K562 (cell line): ENCODE measurements around the gene CACNA2D3. TPM values are rescaled to one million over a fixed set of nuclear protein-coding genes. Genes with fewer than 3 reads are reported as not detected.

ENCODE experiments used
- ATAC-seq: fragments of 200-7000 bp; cut with Tn5 transposase; 3 replicates; pipeline ENCODE4 v1.9.1; 2020; ENCODE audit warnings: moderate library complexity
- BruUV-seq: library from RNA; stranded (reverse); fragments of 400-500 nt; replicated peaks from 2 replicates; lab custom pipeline; 2021; lab: Mats Ljungman, UMichigan
- CTCF ChIA-PET: fragments of 300-600 bp; formaldehyde crosslinking; extraction: SDS; loops from one replicate; lab custom pipeline; 2021; ENCODE audit warnings: low intra/inter-chr PET ratio; lab: Yijun Ruan, JAX
- POLR2A ChIA-PET: fragments of 300-600, 350-650 bp; sonication (Branson Sonifier 250); formaldehyde crosslinking; extraction: SDS; loops from one replicate; lab custom pipeline; 2021; ENCODE audit warnings: antibody characterized with exemption, inconsistent platforms; lab: Yijun Ruan, JAX
- DNase-seq, 4 experiments: peaks; one replicate each; pipeline versions ENCODE4 v3.0.0 to v3.0.0-alpha.2; 2011 to 2018; ENCODE audit warnings: low spot score in 3 of 4, mixed read lengths in 3 of 4; ENCODE audit errors: extremely low read depth in 1 of 4
- FAIRE-seq: peaks from 2 replicates; lab custom pipeline; 2011; peaks lifted over from hg19 to GRCh38; lab: Jason Lieb, UNC
- H2AFZ ChIP-seq: 2 replicates; pipeline ENCODE4 v1.6.0; 2011; ENCODE audit warnings: low read depth, low read length, control low read depth, inconsistent platforms
- H3K27ac ChIP-seq: fragments of 200-600 bp; 3 replicates; pipeline ENCODE4 v1.8.0; 2011; ENCODE audit warnings: low read depth, mild to moderate bottlenecking, control low read depth, inconsistent platforms, low read length, moderate library complexity, mixed read lengths; ENCODE audit errors: extremely low read depth
- H3K27me3 ChIP-seq, 2 experiments: fragments of 300-600 bp in 1 of 2; 2 replicates in 1 of 2; 3 replicates in 1 of 2; pipeline versions ENCODE4 v1.6.0 to v1.8.0; 2011; ENCODE audit warnings: inconsistent platforms in 2 of 2, low read length in 2 of 2, mild to moderate bottlenecking in 1 of 2, mixed read lengths in 1 of 2, moderate library complexity in 1 of 2; ENCODE audit not compliant: control insufficient read depth in 2 of 2, insufficient read depth in 2 of 2
- H3K36me3 ChIP-seq: fragments of 300-600 bp; 3 replicates; pipeline ENCODE4 v1.8.0; 2011; ENCODE audit warnings: mild to moderate bottlenecking, low read length, inconsistent platforms; ENCODE audit not compliant: control insufficient read depth, insufficient read depth
- H3K4me1 ChIP-seq, 2 experiments: fragments of 200-600 bp in 1 of 2; replicated peaks in 1 of 2; 2 replicates in 1 of 2; 3 replicates in 1 of 2; pipeline versions ENCODE4 v1.5.1 to v1.8.0; 2011; ENCODE audit warnings: inconsistent platforms in 2 of 2, low read length in 2 of 2, mild to moderate bottlenecking in 1 of 2, mixed read lengths in 1 of 2, moderate library complexity in 1 of 2; ENCODE audit not compliant: control insufficient read depth in 2 of 2, insufficient read depth in 2 of 2
- H3K4me2 ChIP-seq: 2 replicates; pipeline ENCODE4 v1.6.1; 2011; ENCODE audit warnings: low read length, control low read depth, inconsistent platforms, mixed read lengths; ENCODE audit not compliant: insufficient read depth
- H3K4me3 ChIP-seq: fragments of 200-600 bp; sonication (generic), shearing (Covaris generic); 2 replicates; pipeline ENCODE4 v1.5.1; 2016; ENCODE audit warnings: control low read depth, inconsistent platforms
- H3K79me2 ChIP-seq: fragments of 200-600 bp; 3 replicates; pipeline ENCODE4 v1.8.0; 2011; ENCODE audit warnings: low read length, inconsistent platforms; ENCODE audit not compliant: control insufficient read depth, insufficient read depth
- H3K9ac ChIP-seq, 2 experiments: 2 replicates each; pipeline versions ENCODE4 v1.6.0 to v1.6.1; 2011; ENCODE audit warnings: low read depth in 2 of 2, low read length in 2 of 2, control low read depth in 1 of 2, inconsistent platforms in 1 of 2, mild to moderate bottlenecking in 1 of 2, mixed read lengths in 1 of 2; ENCODE audit not compliant: insufficient read depth in 1 of 2
- H3K9me1 ChIP-seq: one replicate; pipeline ENCODE4 v1.6.0; 2011; ENCODE audit warnings: inconsistent platforms, mild to moderate bottlenecking, low read length, moderate library complexity; ENCODE audit not compliant: control insufficient read depth, insufficient read depth
- H3K9me3 ChIP-seq: replicated peaks from 2 replicates; pipeline ENCODE4 v1.5.1; 2011; ENCODE audit warnings: low read depth, low read length, inconsistent platforms; ENCODE audit not compliant: control insufficient read depth, insufficient read depth
- H4K20me1 ChIP-seq: replicated peaks from 2 replicates; pipeline ENCODE4 v1.6.1; 2011; ENCODE audit warnings: low read length, inconsistent platforms, mixed read lengths; ENCODE audit not compliant: control insufficient read depth, insufficient read depth
- C11orf30 ChIP-seq: fragments of 450-650 bp; IDR thresholded peaks from 2 replicates; pipeline ENCODE4 v1.6.1; 2016; ENCODE audit warnings: low read depth, mild to moderate bottlenecking
- CBFB ChIP-seq: sonication (generic); formaldehyde crosslinking; IDR thresholded peaks from 2 replicates; pipeline ENCODE4 v1.4.0; 2020; ENCODE audit warnings: mild to moderate bottlenecking, missing genetic modification reagents
- CHD4 ChIP-seq: fragments of 200-600 bp; sonication (generic); IDR thresholded peaks from 3 replicates; pipeline ENCODE4 v1.6.1; 2012; ENCODE audit warnings: low read depth, mild to moderate bottlenecking, mixed read lengths, low read length, inconsistent platforms; ENCODE audit not compliant: insufficient read depth, insufficient replicate concordance, poor library complexity, severe bottlenecking
- E2F6 ChIP-seq, 2 experiments: IDR thresholded peaks; 2 replicates each; pipeline ENCODE4 v1.6.1; 2011; ENCODE audit warnings: borderline replicate concordance in 1 of 2, control low read depth in 1 of 2, low read depth in 1 of 2, low read length in 1 of 2, mild to moderate bottlenecking in 1 of 2, mixed read lengths in 1 of 2, moderate library complexity in 1 of 2; ENCODE audit not compliant: insufficient read depth in 1 of 2, insufficient read length in 1 of 2, poor library complexity in 1 of 2, severe bottlenecking in 1 of 2; ENCODE audit errors: extremely low read depth in 1 of 2
- ELF2 ChIP-seq: fragments of 250-450 bp; sonication (Bioruptor Pico); IDR thresholded peaks from 2 replicates; pipeline ENCODE4 v1.5.0; 2021; ENCODE audit warnings: mild to moderate bottlenecking
- FOXJ2 ChIP-seq: fragments of 200-800 bp; sonication (Bioruptor generic); IDR thresholded peaks from 2 replicates; pipeline ENCODE4 v1.6.1; 2016; ENCODE audit warnings: missing genetic modification characterization, missing compliant biosample characterization
- GABPB1 ChIP-seq: sonication (generic); formaldehyde crosslinking; IDR thresholded peaks from 2 replicates; pipeline ENCODE4 v1.8.0; 2022; ENCODE audit warnings: mild to moderate bottlenecking, missing genetic modification reagents
- GTF2B ChIP-seq: IDR thresholded peaks from 2 replicates; pipeline ENCODE4 v1.6.1; 2011; ENCODE audit not compliant: insufficient read length; ENCODE audit errors: extremely low read depth
- MECOM ChIP-seq: fragments of 250-450 bp; sonication (Bioruptor Pico); IDR thresholded peaks from 2 replicates; pipeline ENCODE4 v1.8.0; 2022; ENCODE audit warnings: inconsistent platforms
- MXD1 ChIP-seq: fragments of 250-450 bp; sonication (Bioruptor Pico); IDR thresholded peaks from 2 replicates; pipeline ENCODE4 v1.8.0; 2021; ENCODE audit warnings: borderline replicate concordance, mild to moderate bottlenecking, moderate library complexity; ENCODE audit not compliant: poor library complexity, severe bottlenecking
- NFE2L1 ChIP-seq: fragments of 450-650 bp; IDR thresholded peaks from 2 replicates; pipeline ENCODE4 v1.6.1; 2016; ENCODE audit warnings: missing genetic modification characterization, low read depth, mild to moderate bottlenecking, missing compliant biosample characterization, moderate library complexity, borderline replicate concordance
- NR4A1 ChIP-seq, 2 experiments: fragments of 250-450 bp in 1 of 2; fragments of 450-650 bp in 1 of 2; sonication (Bioruptor Pico) in 1 of 2; IDR thresholded peaks; 2 replicates each; pipeline versions ENCODE4 v1.4.0 to v1.6.1; 2016 to 2020; ENCODE audit warnings: mild to moderate bottlenecking in 2 of 2, missing compliant biosample characterization in 1 of 2, missing genetic modification characterization in 1 of 2, moderate library complexity in 1 of 2
- POLR2B ChIP-seq: fragments of 450-650 bp; IDR thresholded peaks from 2 replicates; pipeline ENCODE4 v1.6.1; 2018; ENCODE audit warnings: low read depth; ENCODE audit not compliant: partially characterized antibody
- RUNX1 ChIP-seq: sonication (generic); IDR thresholded peaks from 2 replicates; pipeline ENCODE4 v1.6.1; 2016; ENCODE audit warnings: antibody characterized with exemption, low read depth
- SNRNP70 ChIP-seq: fragments of 200-400 bp; formaldehyde crosslinking; optimal IDR thresholded peaks from 2 replicates; pipeline ENCODE3; 2017; ENCODE audit warnings: low read depth, low read length
- TCF15 ChIP-seq: fragments of 250-450 bp; sonication (Bioruptor Pico); IDR thresholded peaks from 2 replicates; pipeline ENCODE4 v1.8.0; 2022; ENCODE audit warnings: moderate library complexity, mild to moderate bottlenecking, inconsistent platforms
- ZKSCAN1 ChIP-seq: fragments of 150-350 bp; IDR thresholded peaks from 2 replicates; pipeline ENCODE4 v1.6.1; 2016; ENCODE audit warnings: low read depth, low read length
- ZNF12 ChIP-seq: sonication (generic); formaldehyde crosslinking; IDR thresholded peaks from 2 replicates; pipeline ENCODE4 v1.4.0; 2020; ENCODE audit warnings: mild to moderate bottlenecking, missing genetic modification reagents
- WGBS: fragments of 100-300 bp; shearing (Covaris generic); methylation state at CpG from one replicate; pipeline ENCODE4 v1.1.6; 2016; ENCODE audit warnings: low coverage, mixed read lengths; ENCODE audit not compliant: insufficient coverage; ENCODE audit errors: missing lambda C conversion rate; 5-methylcytosine and 5-hydroxymethylcytosine counted together
- in situ Hi-C: fragments of 300-500 bp; cut with MboI; formaldehyde crosslinking; loops from 4 replicates; pipeline ENCODE4 v1.15.0; 2018; ENCODE audit warnings: inconsistent platforms, mixed read lengths
- intact Hi-C: fragments of 100-400 bp; cut with micrococcal nuclease; formaldehyde crosslinking; loops from 2 replicates; pipeline ENCODE4 v1.14.2; 2022
- polyA plus RNA-seq, 8 experiments: library from polyadenylated mRNA; depleted of rRNA in 4 of 8; stranded (reverse) in 5 of 8; unstranded in 3 of 8; fragments of >200 nt; fragmentation: Nextera tagmentation in 2 of 8; fragmentation: Illumina TruSeq in 1 of 8; extraction: Ambion mirVana in 2 of 8; extraction: Trizol in 1 of 8; gene quantifications; 2 replicates each; pipeline versions ENCODE4 v1.2.1 to v1.2.3, GENCODE V29; 2011 to 2014; ENCODE audit warnings: inconsistent platforms in 1 of 8, missing spikeins in 1 of 8
- total RNA-seq, 7 experiments: library from RNA; depleted of rRNA in 6 of 7; stranded (reverse); fragments of >200 nt in 6 of 7; fragmentation: Illumina TruSeq in 2 of 7; extraction: Trizol in 2 of 7; gene quantifications; 2 replicates each; pipeline versions ENCODE4 v1.2.1 to v1.2.3, GENCODE V29; 2011 to 2021; ENCODE audit warnings: low replicate concordance in 1 of 7

CACNA2D3 gene
- total and polyA plus RNA-seq, 9 of the 15 experiments (the other 6 are each of a cell fraction or from before 2014, with no cell fraction given) = 0.01 TPM; not detected in 8

GRCh38 chr3:54168451-54168850 is 46.1 kb downstream of the CACNA2D3 start:
- no TSS peak for BruUV-seq
- Histone ChIP-seq H3K4me1 (no peaks in the 10 kb centered on the region), H3K27me3 (no peaks in the 10 kb centered on the region; a peak in 1 of 5 replicates), H3K36me3 (no peaks in the 10 kb centered on the region), H3K4me3 (no peak overlapping the region), H3K79me2 (no peaks in the 10 kb centered on the region), H3K27ac (no peak overlapping the region)
- 0% methylated on average over 1 of the region's 1 CpG for WGBS
- no peak for TF ChIP-seq MXD1 (CRISPR knock-in tag)
- TF ChIP-seq E2F6 (IDR thresholded peaks at IDR 0.05; ENCODE audit: borderline replicate concordance in 1 of 2, extremely low read depth in 1 of 2, insufficient read depth in 1 of 2, insufficient read length in 1 of 2, low read depth in 1 of 2, low read length in 1 of 2, poor library complexity in 1 of 2, severe bottlenecking in 1 of 2) = no peak
- no peak for TF ChIP-seq NFE2L1 (tag)
- no peak for TF ChIP-seq TCF15 (CRISPR knock-in tag)
- TF ChIP-seq GABPB1 (CRISPR knock-in tag) = no peak
- no peak for TF ChIP-seq FOXJ2 (tag)
- no peak for TF ChIP-seq ZNF12 (CRISPR knock-in tag)
- TF ChIP-seq SNRNP70 = no peak
- no peak for TF ChIP-seq CBFB (CRISPR knock-in tag)
- no peak for TF ChIP-seq ZKSCAN1
- TF ChIP-seq POLR2B = no peak
- no peak for TF ChIP-seq GTF2B
- no peak for TF ChIP-seq C11orf30
- no peak for TF ChIP-seq NR4A1 (CRISPR knock-in tag; IDR thresholded peaks at IDR 0.05)
- TF ChIP-seq NR4A1 (tag; IDR thresholded peaks at IDR 0.05) = no peak
- TF ChIP-seq MECOM (CRISPR knock-in tag) = no peak
- no peak for TF ChIP-seq ELF2 (CRISPR knock-in tag)
- no peak for TF ChIP-seq RUNX1
- TF ChIP-seq CHD4 = no peak
- TF ChIP-seq, all 486 proteins: peak for 0
- Histone ChIP-seq H3K9me3 (no peaks in the 10 kb centered on the region), H2AFZ (no peak overlapping the region), H3K4me2 (no peak overlapping the region), H3K9me1 (no peaks in the 10 kb centered on the region), H4K20me1 (no peaks in the 10 kb centered on the region; the same call in 1 of the 2 replicates), H3K9ac (no peak overlapping the region)
- in situ Hi-C loops = no loop called here
- no peak for DNase-seq
- ChIA-PET CTCF (no interaction called here), POLR2A (no interaction called here)
- intact Hi-C loops = no loop called here
- ATAC-seq = no peak
- FAIRE-seq = no peak
